Erythroblast (primary cell): ENCODE measurements around the gene TNPO2.

Source experiments
- GATA1 ChIP-seq: IDR thresholded peaks from 2 replicates; pipeline ENCODE4 v1.6.1; 2011; ENCODE audit warnings: low read depth, mild to moderate bottlenecking, control low read depth, low read length, moderate library complexity
- POLR2A ChIP-seq: IDR thresholded peaks from 2 replicates; pipeline ENCODE4 v1.6.1; 2011; ENCODE audit warnings: mild to moderate bottlenecking, low read length

- peak; percentile 60 for TF ChIP-seq POLR2A
- TF ChIP-seq GATA1 = no peak
Measured at GRCh38 chr19:12669270-12670158, 54.2 kb downstream of the TNPO2 start.
